OCI-M1 (cell line): ENCODE results near the gene UBE2S.

Experiments
- DNase-seq: peaks from one replicate; lab custom pipeline; 2025; lab: John Stamatoyannopoulos, UW

UBE2S gene

DNA sequence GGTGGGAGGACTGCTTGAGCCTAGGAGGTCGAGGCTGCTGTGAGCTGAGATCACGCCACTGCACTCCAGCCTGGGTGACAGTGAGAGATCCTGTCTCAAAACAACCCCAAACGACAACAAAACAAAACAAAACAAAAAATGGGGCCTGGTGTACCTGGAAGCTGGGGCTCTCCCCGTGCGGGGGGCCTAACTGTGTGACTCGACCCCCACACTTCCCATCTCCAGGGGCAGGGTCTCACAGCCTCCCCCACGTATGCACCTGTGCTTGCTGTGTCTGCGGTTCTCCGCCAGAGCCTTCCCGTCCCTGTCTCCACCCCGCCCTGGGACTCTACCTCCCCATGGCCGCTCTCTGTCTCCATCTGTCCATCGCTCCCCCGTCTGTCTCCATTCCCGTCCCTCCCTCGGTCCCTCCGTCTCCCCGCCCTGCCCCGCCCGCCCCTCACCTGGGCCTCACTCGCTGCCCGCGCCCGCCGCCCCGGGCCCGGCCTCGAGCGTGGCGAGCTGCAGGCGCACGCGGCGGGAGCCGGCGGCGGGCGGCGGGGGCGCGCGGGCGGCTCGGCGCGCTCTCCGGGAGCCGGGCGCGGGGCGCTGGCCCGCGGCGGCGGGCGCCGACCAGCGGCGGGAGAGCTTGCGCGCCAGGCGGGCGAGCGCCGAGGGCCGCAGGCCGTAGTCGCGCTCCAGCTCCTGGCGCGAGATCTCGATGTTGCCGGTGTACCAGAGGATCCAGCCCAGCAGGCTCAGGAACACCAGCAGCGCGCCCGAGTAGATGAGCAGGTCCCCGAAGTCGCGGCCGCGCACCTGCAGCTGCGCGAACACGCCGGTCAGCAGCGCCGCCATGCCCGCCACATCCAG lies 24.1 kb downstream of the UBE2S start:
- DNase-seq, result peak; percentile 80

DNA sequence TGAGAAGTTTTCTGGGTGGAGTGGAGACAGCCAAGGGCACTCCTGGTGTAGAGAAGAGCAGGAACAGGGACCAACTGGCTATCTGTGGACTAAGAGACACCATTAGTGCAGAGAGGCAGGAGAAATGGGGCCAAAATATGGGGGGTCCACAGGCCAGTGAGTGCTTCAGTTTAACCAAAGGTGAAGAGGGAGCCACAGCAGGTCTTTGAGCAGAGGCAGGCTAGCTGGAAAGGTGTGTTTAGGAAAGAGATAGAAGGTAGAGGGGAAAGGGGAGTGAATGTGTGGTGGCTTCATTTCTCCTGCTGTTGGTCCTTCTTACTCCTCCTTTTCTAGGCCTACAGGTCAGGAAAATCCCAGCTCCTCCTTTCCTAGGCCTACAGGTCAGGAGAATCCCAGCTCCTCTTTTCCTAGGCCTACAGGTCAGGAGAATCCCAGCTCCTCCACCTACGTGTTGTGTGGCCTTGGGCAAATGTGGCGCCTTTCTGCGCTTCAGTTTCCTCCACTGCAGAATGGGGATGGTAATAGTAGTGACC lies 25.0 kb downstream of the UBE2S start:
- DNase-seq, result no peak

DNA sequence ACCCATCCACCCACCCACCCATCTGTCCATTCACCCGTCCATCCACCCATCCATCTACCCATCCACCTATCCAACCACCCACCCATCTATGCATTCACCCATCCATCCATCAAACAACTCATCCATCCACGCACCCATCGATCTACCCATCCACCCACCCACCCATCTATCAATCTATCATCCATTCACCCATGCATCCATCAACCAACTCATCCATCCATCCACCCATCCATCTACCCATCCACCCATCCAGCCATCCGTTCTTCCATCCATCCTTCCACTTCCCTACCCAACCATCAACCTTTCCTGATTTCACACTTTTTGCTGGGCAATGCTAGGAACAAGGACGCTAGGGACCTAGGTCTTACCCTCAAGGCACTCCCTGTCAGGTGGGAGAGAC lies 25.6 kb downstream of the UBE2S start:
- no peak for DNase-seq

DNA sequence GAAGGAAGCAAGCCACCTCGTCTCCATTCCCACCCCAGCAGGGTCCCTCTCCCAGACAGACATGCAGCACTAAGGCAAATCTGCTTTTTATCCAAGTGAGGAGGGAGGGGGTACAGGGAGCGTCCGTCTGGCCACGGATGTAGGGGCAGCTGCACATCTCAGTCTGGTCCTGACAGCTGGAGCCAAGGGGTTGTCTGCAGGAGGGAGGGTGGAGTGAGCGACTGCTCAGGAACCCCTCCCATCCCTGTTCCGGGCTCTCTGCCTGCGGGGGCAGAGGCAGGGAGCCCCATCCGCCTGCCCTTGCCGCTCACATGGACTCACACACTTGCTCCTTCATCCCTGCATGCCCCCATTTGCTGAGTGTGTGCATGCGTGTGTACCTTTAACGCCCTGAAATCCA lies 28.4 kb downstream of the UBE2S start:
- DNase-seq, result no peak

DNA sequence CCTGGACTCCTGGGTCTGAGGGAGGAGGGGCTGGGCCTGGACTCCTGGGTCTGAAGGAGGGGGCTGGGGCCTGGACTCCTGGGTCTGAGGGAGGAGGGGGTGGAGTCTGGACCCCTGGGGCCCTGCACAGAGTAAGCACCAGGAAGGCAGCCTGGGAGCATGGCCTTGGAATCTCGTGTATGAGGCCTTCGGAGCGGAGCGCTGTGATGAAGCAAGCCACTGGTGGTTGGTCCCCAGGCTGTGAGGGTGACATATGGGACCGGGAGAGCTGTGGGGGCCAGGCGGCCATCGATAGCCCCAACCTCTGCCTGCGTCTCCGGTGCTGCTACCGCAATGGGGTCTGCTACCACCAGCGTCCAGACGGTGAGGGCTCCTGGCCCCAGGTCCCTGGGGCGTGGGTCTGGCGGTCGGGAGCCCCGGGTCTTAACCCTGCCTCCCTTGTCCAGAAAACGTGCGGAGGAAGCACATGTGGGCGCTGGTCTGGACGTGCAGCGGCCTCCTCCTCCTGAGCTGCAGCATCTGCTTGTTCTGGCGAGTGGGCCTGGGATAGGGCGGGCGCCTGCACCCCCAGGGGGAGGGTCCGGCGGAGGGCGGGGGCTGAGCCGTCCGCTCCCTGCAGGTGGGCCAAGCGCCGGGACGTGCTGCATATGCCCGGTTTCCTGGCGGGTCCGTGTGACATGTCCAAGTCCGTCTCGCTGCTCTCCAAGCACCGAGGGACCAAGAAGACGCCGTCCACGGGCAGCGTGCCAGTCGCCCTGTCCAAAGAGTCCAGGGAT lies 30.0 kb downstream of the UBE2S start:
- no peak for DNase-seq

DNA sequence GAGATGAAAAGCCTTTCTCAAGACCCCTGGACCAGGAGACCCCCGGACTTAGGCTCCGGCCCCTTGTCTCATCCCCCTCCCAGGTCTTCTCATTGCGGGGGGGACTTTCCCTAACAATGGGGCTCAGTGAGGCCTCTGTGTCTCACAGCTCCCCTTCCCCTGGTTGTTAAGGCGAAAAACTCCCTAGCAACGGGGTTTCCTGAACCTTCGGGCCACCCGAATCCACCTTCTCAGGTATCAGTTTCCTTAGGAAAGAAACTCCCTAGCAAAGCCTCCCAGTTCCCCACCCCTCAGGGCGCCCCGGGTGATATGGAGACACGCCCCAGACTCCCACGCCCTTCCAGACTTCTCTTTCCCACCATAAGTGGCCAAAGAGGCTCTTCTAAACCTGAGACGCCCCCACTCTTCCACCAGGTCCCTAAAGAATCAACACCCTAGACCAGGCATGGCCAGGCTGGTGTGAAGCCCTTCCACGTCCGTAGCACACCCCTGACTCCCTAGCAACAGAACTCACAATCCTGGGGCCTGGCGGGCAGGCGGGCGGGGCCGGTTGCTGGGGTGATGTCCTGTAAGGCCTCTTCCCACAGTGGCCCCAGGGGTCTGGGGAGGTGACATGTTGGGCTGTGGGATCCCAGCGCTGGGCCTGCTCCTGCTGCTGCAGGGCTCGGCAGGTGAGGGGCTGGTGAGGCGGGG lies 31.2 kb downstream of the UBE2S start, which contains the start of gene TMEM190:
Gene TMEM190 (plus strand): TSS at position 586 of the 693 bp plus-strand sequence. CDS start 28 bp downstream, at position 614.
- peak; percentile 21 for DNase-seq

DNA sequence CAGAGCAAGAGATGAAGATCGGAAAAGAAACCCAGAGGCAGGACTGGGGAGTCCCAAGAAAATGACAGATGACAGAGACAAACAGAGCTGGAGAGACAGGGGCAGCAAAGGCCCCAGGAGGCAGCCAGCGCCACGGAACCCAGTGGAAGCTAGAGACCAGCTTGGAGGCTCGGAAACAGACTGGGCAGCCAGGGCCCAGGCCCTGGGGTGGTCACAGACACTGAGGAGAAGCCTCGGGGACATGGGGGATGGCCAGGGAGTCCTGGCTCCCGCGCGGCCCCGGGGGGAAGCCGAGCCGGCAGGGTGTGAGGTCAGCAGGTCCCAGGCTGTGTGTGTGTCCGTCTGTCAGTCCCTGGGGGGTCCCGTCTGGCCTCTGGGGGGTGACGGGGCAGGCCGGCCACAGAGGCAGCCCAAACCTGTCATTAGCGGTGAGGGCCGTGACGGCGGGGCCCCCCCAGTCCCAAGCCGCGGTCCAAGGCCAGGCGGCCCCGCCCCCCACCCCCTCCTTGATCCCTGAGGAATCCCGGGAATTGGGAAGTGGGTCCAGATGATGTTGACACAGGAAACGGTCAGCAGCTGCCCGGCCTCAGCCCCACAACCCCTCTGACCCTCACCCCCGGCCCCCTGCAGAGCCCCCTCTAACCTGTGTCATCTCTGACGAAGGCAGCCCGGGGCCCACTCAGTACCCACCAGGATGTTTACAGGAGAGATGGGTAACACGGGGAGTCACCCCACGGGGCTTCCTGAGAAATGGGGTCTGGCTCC lies 33.4 kb downstream of the UBE2S start:
- no peak for DNase-seq

DNA sequence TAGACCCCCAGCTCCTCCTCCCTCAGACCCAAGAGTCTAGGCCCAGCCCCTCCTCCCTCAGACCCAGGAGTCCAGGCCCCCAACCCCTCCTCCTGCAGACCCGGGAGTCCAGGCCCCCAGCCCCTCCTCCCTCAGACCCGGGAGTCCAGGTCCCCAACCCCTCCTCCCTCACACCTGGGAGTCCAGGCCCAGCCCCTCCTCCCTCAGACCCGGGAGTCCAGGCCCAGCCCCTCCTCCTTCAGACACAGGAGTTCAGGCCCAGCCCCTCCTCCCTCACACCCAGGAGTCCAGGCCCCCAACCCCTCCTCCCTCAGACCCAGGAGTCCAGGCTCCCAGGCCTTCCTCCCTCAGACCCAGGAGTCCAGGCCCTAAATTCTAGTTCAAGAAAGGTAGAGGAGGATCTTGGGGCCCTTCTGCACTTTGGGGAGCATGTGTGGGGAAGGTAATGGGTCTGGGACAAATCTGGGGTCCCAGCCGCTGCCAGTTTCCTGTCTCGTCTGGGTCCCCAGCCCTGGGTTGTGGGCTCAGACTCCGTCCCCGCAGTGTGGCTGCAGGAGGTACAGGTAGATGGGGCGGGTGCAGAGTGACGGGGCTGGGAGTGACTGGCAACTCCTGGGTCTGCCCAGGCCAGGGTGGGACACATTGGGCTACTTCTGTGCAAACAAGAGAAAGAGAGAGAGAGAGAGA lies 34.1 kb downstream of the UBE2S start:
- no peak for DNase-seq

DNA sequence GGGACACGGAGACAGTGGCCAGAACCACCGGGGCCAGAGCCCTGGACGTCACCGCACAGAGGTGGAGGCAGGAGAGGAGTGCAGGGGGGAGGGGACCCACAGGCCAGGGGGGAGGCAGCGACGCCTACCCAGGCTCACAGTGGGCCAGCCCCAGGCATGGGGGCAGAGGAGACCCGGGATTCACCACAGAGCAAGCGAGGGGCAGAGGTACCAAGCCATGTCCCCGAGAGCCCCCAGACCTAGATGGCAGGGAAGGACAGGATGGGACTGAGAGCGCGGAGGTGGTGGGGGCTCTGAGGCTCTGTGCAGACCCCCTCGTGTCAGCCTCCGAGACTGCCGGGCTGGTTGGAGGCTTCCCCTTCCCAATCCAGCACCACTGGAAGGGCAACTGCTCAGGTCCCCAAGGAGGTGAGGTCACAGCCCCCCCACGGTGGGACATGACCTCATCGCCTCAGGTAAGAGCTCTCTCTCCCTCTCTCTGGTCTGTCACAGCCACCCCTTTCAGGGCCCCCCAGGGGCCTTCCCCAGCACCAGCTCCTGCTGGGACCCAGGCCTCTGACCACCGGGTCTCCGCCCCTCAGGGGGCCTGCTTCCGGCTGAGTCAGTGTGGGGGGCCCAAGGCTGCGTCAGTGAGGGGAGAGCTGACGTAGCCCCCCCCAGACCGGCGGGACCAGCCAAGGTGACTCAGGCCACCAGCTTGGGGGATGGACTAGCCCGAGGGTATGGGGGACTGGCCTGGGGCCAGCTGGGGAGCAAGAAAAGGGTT lies 35.1 kb downstream of the UBE2S start:
- no peak for DNase-seq

DNA sequence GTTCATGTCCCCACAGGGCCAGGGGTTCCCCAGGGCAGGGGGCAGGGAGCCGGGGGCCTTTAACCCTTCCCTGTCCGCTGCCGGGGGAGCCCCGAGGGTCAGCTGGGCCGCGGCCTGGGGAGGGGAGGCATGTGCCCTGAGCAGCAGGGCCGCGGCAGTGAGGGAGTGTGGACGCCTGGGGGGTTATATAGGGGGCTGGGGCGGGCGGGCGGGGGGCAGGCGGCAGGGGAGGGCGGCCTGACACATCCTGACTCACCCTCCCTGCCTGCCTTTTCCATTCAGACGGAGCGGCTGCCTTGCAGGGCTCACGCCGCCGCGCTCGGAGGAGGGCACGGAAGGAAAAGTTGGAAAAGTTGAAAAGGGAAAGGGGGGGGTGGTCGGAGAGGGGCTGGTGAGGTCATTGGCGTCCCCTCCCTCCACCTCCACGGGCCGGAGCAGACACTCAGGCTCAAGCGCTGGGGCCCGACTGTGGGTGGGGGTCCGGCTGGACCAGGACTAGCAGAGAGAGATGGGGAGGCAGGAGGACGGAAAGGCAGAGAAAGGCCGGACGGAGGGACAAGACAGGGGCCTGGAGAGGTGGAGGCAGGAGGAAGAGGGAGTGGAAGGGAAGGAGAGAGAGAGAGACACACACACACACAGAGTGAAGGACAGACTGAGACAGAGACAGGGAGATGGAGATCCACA lies 37.1 kb downstream of the UBE2S start, which contains the start of gene IL11:
Gene IL11 (minus strand): TSS at position 159 of the 684 bp plus-strand sequence. CDS start 153 bp downstream, at position 6.
- DNase-seq, result no peak

DNA sequence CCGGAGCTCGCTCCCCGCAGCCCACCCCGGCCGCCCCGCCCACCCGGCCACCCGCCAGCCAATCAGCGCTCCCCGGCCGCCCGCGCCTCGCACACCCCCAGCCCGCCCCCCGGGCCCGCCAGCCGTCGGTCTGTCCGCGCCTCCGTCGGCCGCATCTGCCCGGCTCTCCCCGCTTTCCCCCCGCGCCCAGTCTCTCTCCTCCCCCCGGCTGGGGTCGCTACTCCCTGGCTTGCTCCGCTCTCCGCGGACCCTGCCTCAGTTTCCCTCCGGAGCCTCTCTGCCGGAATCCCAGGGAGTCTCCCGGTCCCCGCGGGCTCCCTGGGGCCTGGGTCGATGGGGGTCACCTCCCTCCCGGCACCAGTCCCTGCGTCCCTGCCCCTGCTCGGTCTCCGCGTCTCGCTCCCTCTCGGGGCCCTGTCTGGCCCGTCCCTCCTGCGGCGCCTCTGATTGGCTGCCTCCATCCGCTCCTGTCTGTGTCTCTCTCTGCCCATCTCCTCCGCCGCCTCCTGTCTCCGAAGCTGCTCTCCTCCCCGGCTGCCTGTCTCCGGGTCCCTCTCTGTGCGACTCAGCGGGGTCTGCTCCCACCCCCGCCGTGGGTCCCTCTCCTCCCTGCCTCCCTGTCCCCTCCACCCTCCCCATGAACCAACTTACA lies 37.8 kb downstream of the UBE2S start:
- no peak for DNase-seq

DNA sequence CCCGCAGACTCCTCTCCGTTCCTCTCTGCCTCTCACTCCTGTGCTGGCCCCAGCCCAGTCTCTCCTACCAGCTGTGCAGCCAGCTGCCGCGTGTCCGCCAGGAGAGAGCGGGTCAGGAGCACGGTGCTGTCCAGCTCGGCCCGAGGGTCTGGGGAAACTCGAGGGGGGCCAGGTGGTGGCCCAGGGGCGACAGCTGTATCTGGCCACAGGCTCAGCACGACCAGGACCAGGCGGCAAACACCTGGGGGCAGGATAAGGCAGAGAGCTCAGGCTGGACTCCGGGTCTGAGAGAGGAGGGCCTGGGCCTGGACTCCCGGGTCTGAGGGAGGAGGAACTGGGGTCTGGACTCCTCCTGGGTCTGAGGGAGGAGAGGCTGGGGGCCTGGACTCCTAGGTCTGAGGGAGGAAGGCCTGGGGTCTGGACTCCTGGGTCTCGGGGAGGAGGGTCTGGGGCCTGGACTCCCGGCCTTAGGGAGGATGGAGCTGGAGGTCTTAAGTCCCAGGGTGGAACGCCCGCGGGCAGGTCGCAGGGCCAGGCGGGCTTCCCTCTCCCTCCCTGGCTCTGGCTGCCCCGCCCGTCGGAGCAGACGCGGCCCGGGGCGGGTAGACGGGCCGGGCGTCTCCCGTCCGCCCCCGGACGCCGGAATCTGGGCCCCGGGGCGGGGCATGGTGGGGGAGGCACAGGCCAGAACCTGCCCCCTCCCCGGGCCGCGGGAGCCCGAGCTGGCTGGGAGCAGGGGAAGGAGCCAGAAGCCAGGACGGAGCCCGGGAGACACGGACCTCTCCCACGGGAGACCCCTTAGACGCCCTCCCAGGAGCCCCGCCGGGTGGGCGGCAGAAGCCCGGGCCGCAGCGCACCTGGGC lies 38.7 kb downstream of the UBE2S start:
- no peak for DNase-seq

DNA sequence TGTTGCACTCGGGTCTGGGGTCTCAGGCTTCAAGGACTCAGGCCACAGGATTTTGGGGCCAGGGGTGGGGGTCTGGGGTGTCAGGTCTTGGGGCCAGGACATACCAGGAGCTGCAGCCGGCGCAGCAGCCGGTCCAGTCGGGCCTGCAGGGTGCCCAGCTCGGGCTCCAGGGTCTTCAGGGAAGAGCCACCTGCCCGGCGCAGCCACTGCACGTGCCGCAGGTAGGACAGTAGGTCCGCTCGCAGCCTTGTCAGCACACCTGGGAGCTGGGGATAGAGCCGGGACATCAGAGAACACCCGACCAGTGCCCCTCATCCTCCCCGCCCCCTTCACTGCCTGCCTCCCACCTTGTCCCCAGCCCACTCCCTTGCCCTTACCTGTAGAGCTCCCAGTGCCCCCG lies 39.5 kb downstream of the UBE2S start:
- no peak for DNase-seq

DNA sequence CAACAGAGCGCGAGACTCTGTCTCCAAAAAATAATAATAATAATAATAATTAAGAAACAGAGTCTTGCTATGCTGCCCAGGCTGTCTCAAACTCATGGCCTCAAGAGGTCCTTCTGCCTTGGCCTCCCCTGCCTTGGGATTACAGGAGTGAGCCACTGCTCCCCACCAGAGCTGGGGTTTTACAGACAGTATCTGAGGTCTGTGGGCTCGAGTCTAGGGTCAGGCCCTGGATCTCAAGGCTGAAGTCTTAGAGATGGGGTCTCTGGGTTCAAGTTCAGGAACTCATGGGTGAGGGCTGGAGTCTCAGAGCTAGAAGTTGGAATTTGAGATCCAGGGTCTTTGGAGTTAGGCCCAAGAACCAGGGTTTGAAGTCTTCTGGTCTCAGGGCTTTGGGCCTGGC lies 40.8 kb downstream of the UBE2S start:
- DNase-seq, result no peak

DNA sequence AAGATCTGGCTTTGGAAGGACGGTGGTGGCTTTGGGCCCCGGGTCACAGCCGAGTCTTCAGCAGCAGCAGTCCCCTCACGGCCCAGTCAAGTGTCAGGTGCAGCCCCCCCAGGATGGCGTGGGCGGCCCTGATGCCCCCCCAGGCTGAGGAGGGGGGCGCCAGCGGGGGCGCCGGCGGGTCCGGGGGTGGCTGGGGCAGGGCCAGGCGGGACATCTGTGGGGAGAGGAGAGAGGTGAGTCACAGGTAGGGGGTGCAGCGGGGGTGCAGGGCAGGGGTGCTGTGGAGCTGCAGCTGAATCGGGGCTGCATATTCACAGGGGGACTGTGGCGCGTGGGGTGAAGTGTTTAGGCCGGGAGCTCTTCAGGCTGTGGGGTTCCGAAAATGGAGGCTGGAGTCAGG lies 41.6 kb downstream of the UBE2S start:
- DNase-seq, result no peak

DNA sequence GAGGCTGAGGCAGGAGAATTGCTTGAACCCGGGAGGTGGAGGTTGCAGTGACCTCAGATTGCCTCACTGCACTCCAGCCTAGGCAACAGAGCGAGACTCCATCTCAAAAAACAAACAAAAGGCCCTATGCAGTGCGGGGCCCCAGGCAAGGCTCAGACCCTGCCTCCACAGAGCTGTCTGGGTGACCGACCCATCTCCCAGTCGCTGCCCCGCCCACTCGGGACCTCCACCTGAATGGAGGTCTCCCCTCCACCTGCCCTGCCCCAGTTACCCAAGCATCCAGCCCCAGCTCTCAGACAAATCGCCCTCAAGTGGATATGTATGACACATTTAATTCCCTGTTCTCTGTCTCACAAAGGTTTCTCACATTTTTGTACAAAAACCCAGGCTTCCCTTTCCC lies 42.3 kb downstream of the UBE2S start:
- no peak for DNase-seq

DNA sequence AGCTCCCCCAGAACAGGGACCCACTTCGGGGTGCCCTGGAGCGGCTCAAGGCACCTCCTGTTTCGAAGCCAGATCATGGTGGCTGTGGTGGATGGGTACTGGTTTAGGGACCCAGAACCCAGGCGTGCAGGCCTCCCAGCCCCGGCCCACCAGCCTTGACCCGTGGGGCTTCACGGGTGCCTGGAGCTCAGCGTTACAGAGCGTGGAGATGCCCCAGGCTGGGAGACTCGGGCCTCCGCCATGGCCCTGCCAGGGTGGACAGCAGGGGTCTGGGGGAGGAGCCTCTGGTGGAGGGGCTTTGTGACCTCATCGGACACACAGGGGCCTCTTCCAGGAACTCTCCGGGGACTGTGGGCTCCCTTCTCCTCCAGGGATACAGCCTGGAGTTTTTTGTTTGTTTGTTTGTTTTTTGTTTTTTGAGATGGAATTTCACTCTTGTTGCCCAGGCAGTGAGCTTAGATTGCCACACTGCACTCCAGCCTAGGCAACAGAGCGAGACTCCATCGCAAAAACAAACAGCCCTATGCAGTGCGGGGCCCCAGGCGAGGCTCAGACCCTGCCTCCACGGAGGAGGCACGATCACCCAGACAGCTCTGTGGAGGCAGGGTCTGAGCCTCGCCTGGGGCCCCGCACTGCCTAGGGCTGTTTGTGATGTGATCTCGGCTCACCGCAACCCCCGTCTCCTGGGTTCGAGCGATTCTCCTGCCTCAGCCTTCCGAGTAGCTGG lies 44.4 kb downstream of the UBE2S start, which contains the start of gene GARIN5B:
Gene GARIN5B (minus strand): TSS at position 271 of the 727 bp plus-strand sequence. CDS start 194 bp downstream, at position 77.
- DNase-seq, result no peak
